HL-60 (cell line): ENCODE data around the gene DLX4.

Source experiments
- CTCF ChIP-seq: IDR thresholded peaks from one replicate; pipeline ENCODE4 v1.5.1; 2011; ENCODE audit warnings: low read length, control low read depth, inconsistent platforms; ENCODE audit not compliant: insufficient read depth
- POLR2AphosphoS5 ChIP-seq: IDR thresholded peaks from 2 replicates; pipeline ENCODE4 v1.6.1; 2012; ENCODE audit warnings: low read depth

GRCh38 chr17:49946208-49946607 is 22.8 kb upstream of the DLX4 start:
- TF ChIP-seq POLR2AphosphoS5 (no peak), CTCF (no peak)
